ENCODE results near the gene CTDP1. TPM values are rescaled to one million over a fixed set of nuclear protein-coding genes. Genes with fewer than 3 reads are reported as not detected.

Gene CTDP1
- total RNA-seq, 1 experiment from 2014 or later, result 20.3 TPM

GRCh38 chr18:79680891-79681339 is 1.3 kb downstream of the CTDP1 start:
- H3K27ac Mint-ChIP-seq (ENCODE audit: low read depth, unreplicated experiment), result peak overlapping the region; percentile 51
- no TSS peak for BruUV-seq (replicated peaks)
- intact Hi-C loops (cut with micrococcal nuclease), result no loop called here

GRCh38 chr18:79681484-79682387 is 2.1 kb downstream of the CTDP1 start:
- peaks cover 5% of the 10 kb centered on the region for H3K4me1 Mint-ChIP-seq (ENCODE audit: insufficient read depth, unreplicated experiment)
- ChIA-PET POLR2A (no interaction called here), CTCF (interaction anchor here (0.7 kb wide), 1 partner anchor 225 kb away, joined by 3 read pairs; no protein-coding TSS in a partner anchor)
- no peak for TF ChIP-seq CTCF (IDR thresholded peaks at IDR 0.05; ENCODE audit: unreplicated experiment)
- peak overlapping the region; percentile 92 for H3K4me3 Mint-ChIP-seq (ENCODE audit: unreplicated experiment)
- DNase-seq (ENCODE audit: unreplicated experiment), result no peak
- H3K27ac Mint-ChIP-seq (ENCODE audit: low read depth, unreplicated experiment), result peak overlapping the region; percentile 51
- no peaks in the 10 kb centered on the region for H3K27me3 Mint-ChIP-seq (ENCODE audit: insufficient read depth, unreplicated experiment)
- intact Hi-C loops (cut with micrococcal nuclease), result no loop called here
- H3K9me3 Mint-ChIP-seq (ENCODE audit: unreplicated experiment), result no peaks in the 10 kb centered on the region
- peaks cover 5% of the 10 kb centered on the region for H3K36me3 Mint-ChIP-seq (ENCODE audit: insufficient read depth, unreplicated experiment)
- BruUV-seq (replicated peaks), result no TSS peak

More at GRCh38 chr18:79680891-79681339, 1.3 kb downstream of the CTDP1 start:
- POLR2A ChIA-PET, result interaction anchor here (0.6 to 1.3 kb wide), 10 partner anchors 8 to 500 kb away, joined by 3 to 11 read pairs (median 4); partner anchors contain the start of genes RBFA, SLC66A2 and TXNL4A
- peaks cover 5% of the 10 kb centered on the region for H3K36me3 Mint-ChIP-seq (ENCODE audit: insufficient read depth, unreplicated experiment)
- TF ChIP-seq CTCF (IDR thresholded peaks at IDR 0.05; ENCODE audit: unreplicated experiment), result no peak
- peak overlapping the region; percentile 92 for H3K4me3 Mint-ChIP-seq (ENCODE audit: unreplicated experiment)
- DNase-seq (ENCODE audit: unreplicated experiment), result no peak
- peaks cover 5% of the 10 kb centered on the region for H3K4me1 Mint-ChIP-seq (ENCODE audit: insufficient read depth, unreplicated experiment)
- no peaks in the 10 kb centered on the region for H3K9me3 Mint-ChIP-seq (ENCODE audit: unreplicated experiment)
- H3K27me3 Mint-ChIP-seq (ENCODE audit: insufficient read depth, unreplicated experiment), result no peaks in the 10 kb centered on the region
- CTCF ChIA-PET, result interaction anchor here (0.8 to 1.0 kb wide), 2 partner anchors 19 to 279 kb away, joined by 3 read pairs; no protein-coding TSS in a partner anchor

- Mint-ChIP-seq H3K4me3 (ENCODE audit: unreplicated experiment) (peak overlapping the region; percentile 16), H3K27me3 (ENCODE audit: insufficient read depth, unreplicated experiment) (no peaks in the 10 kb centered on the region), H3K36me3 (ENCODE audit: insufficient read depth, unreplicated experiment) (peaks cover 5% of the 10 kb centered on the region), H3K4me1 (ENCODE audit: insufficient read depth, unreplicated experiment) (peaks cover 5% of the 10 kb centered on the region), H3K9me3 (ENCODE audit: unreplicated experiment) (no peaks in the 10 kb centered on the region), H3K27ac (ENCODE audit: low read depth, unreplicated experiment) (no peak overlapping the region)
- intact Hi-C loops (cut with micrococcal nuclease), result no loop called here
- ChIA-PET POLR2A (no interaction called here), CTCF (no interaction called here)
- TF ChIP-seq CTCF (IDR thresholded peaks at IDR 0.05; ENCODE audit: unreplicated experiment), result no peak
- no peak for DNase-seq (ENCODE audit: unreplicated experiment)
- BruUV-seq (replicated peaks), result no TSS peak
Observed at GRCh38 chr18:79682481-79682880, 2.9 kb downstream of the CTDP1 start.

DNA sequence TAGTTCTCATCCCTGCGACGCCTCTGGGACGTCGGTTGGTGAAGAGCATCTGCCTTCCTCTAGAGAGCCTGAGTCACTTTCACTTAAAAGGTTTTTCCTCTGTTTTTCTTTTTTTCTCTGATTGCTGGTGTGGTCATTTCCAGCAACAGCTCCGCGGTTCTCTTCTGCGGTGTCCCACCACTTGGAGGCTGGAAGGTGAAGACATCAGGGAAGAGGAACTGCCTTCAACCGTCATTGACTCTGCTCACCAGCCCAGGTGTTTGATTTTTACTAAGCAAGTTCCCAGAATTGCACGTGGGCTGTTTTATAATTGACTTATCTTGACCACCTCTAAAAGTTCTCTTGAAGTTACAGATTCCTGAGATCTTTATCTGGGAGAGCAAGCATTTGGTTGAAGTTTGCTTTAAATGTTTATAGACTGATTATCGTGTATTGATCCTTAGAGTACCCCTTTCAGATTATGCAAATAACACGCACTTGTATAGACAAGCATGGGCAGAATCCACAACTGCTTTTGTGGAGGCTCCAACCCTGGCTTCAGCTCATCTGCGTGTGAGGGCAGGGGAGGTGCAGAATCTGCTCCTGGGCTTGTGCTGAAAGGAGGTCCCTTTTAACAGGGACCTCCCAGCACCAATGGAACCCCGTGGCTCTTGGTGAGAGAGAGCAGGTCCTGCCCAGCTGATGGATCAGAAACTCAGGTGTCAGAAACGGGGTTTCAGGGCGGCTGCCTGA is 3.5 kb downstream of the CTDP1 start:
- intact Hi-C loops (cut with micrococcal nuclease), result no loop called here
- H3K4me1 Mint-ChIP-seq (ENCODE audit: insufficient read depth, unreplicated experiment), result peaks cover 5% of the 10 kb centered on the region
- H3K4me3 Mint-ChIP-seq (ENCODE audit: unreplicated experiment), result no peak overlapping the region
- no peak for TF ChIP-seq CTCF (IDR thresholded peaks at IDR 0.05; ENCODE audit: unreplicated experiment)
- ChIA-PET POLR2A (no interaction called here), CTCF (no interaction called here)
- DNase-seq (ENCODE audit: unreplicated experiment), result no peak
- H3K27ac Mint-ChIP-seq (ENCODE audit: low read depth, unreplicated experiment), result no peak overlapping the region
- no TSS peak for BruUV-seq (replicated peaks)
- peaks cover 5% of the 10 kb centered on the region for H3K36me3 Mint-ChIP-seq (ENCODE audit: insufficient read depth, unreplicated experiment)
- H3K9me3 Mint-ChIP-seq (ENCODE audit: unreplicated experiment), result no peaks in the 10 kb centered on the region
- no peaks in the 10 kb centered on the region for H3K27me3 Mint-ChIP-seq (ENCODE audit: insufficient read depth, unreplicated experiment)
